NCI-H2227 (cell line): ENCODE measurements around the gene ZNF783.
"Not testable (repeated sequence)": the region's sequence is repeated elsewhere in the genome, so short reads cannot be mapped to it uniquely, and the experiment has no call there.

ENCODE experiments used
- DNase-seq: peaks from one replicate; lab custom pipeline; 2025; ENCODE audit not compliant: unreplicated experiment; lab: John Stamatoyannopoulos, UW

The ZNF783 gene

DNA sequence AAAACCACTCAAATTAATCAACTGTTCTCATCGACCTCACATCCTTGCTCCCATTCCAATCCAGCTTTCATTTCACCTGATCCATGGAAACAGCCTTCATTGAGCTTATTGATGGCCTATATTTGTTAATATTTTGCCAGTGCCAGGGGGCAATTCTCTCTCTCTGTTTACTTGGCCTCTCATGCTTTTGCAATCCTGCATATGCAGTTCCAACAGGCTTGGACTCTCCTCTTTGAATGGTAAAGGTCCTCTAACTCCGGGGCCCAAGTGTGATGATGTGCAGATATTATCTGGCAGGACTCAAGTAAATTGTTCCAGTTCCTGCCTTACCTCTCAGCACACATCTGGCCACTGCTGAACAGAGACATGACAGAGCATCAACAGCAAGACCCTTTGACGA, 67.3 kb downstream of the ZNF783 start:
- no peak for DNase-seq

DNA sequence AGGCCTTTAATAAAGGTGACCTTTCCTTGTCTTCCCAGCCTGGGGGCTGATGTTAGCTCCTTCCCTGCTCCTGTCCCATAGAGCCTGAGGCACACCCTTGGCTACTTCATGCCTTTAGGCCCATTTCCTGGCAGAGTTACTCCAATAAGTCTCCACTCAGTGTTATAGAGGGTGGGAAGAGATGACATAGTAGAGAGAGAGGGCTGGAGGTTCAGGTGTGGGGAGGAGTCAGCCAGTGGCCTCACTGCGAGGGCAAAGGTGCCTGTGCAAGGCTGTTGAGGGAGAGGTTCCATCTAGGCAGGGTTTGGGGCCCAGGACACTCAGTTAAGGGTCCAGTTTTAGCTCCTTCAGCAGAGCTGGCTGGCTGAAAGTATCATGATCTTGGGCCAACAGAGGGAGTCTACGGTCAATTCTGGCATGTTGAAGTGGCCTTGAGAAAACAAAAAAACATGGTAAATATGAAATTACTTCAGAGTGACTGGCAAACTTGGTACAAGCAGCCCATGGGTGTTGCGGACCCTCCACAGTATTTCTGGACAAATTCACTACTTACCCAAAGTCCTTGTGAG, 67.9 kb downstream of the ZNF783 start:
- no peak for DNase-seq

DNA sequence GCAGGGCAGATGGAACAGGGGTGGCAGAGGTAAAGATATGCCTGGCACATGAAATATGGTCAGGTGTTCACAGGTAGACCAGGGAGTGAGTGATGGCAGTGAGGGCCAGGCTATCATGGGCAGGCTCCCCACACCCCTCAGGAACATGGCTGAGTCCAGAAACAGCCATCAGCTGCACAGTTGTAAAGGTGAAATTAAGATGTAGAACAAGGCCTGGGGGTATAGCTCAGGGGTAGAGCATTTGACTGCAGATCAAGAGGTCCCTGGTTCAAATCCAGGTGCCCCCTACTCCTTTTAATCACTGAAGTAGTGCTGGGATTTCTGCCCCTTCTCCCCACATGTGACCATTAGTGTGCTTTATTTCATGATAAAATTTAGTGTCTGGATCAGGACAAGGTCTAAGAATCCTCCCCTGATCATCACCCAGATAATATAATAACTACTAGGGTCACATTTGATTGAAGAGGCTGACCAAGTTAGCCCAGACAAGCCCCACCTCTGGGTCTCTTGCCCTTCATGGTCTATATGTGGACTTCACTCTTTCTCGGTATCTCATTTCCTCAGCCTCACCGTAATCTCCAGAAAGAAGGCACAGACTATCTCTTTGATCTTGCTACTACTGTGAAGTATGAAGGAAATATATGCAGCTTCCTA, 69.0 kb downstream of the ZNF783 start:
- DNase-seq, result no peak

DNA sequence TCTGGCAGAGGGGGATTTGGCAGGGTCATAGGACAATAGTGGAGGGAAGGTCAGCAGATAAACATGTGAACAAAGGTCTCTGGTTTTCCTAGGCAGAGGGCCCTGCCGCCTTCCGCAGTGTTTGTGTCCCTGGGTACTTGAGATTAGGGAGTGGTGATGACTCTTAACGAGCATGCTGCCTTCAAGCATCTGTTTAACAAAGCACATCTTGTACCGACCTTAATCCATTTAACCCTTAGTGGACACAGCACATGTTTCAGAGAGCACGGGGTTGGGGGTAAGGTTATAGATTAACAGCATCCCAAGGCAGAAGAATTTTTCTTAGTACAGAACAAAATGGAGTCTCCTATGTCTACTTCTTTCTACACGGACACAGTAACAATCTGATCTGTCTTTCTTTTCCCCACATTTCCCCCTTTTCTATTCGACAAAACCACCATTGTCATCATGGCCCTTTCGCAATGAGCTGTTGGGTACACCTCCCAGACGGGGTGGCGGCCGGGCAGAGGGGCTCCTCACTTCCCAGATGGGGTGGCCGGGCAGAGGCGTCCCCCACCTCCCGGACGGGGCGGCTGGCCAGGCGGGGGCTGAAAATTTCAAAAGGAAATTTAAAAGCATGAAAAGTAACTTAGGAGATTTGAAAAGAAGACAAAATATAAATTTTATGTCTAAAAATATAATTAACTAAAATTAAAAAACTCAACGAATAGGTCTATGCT, 70.8 kb downstream of the ZNF783 start:
- DNase-seq, result not testable (repeated sequence)

DNA sequence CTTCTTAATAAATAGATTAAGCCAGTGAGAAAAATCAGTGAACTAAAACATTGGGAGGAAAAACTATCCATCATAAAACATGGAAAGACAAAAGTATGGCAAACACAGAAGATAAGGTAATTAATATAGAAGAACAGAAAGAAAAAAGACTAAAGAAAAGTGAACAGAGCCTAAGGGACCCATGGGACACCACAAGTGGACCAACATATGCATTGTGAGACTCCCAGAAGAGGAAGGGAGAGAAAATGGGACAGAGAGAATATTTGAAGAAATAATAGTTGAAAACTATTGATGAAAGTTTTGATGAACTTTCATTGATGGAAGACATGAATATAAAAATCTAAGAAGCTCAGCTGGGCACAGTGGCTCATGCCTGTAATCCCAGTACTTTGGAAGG, 71.3 kb downstream of the ZNF783 start:
- no peak for DNase-seq

DNA sequence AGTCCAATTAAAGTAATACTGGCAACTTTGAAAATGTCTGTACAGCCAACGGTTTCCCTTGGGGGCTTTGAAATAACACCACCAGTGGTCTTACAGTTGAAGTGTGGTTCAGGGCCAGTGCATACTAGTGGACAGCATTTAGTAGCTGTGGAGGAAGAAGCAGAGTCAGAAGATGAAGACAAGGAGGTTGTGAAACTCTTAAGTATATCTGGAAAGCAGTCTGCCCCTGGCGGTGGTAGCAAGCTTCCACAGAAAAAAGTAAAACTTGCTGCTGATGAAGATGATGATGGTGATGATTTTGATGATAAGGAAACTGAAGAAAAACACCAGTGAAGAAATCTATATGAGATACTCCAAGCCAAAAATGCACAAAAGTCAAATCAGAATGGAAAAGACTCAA, 72.2 kb downstream of the ZNF783 start:
- no peak for DNase-seq
